KMS-11 (cell line): ENCODE results near the gene CORO2B.

Experiments
- H2AFZ ChIP-seq: fragments of 200-600 bp; sonication (generic); 2 replicates; pipeline ENCODE4 v1.6.1; 2016; ENCODE audit warnings: antibody characterized with exemption, mixed run types, low read depth
- H3K27ac ChIP-seq: fragments of 200-600 bp; sonication (generic); 2 replicates; pipeline ENCODE4 v1.6.1; 2016; ENCODE audit warnings: mild to moderate bottlenecking, mixed run types
- H3K27me3 ChIP-seq: fragments of 200-600 bp; sonication (generic); 2 replicates; pipeline ENCODE4 v1.6.1; 2017; ENCODE audit warnings: mild to moderate bottlenecking, low read depth, mixed run types, moderate library complexity; ENCODE audit not compliant: insufficient read depth
- H3K36me3 ChIP-seq: fragments of 200-600 bp; sonication (generic); 2 replicates; pipeline ENCODE4 v1.6.1; 2017; ENCODE audit warnings: mild to moderate bottlenecking, mixed run types; ENCODE audit not compliant: insufficient read depth
- H3K4me1 ChIP-seq: fragments of 200-600 bp; sonication (generic); 2 replicates; pipeline ENCODE4 v1.6.1; 2016; ENCODE audit warnings: mild to moderate bottlenecking, low read depth, mixed run types; ENCODE audit not compliant: poor library complexity, severe bottlenecking
- H3K4me2 ChIP-seq: fragments of 200-600 bp; sonication (generic); 2 replicates; pipeline ENCODE4 v1.7.0; 2016; ENCODE audit warnings: mild to moderate bottlenecking, mixed run types
- H3K4me3 ChIP-seq: fragments of 200-600 bp; sonication (generic); IDR thresholded peaks from 2 replicates; pipeline ENCODE4 v1.6.1; 2017; ENCODE audit warnings: low read depth, low read length, mixed read lengths; ENCODE audit not compliant: insufficient read depth
- H3K79me2 ChIP-seq: fragments of 200-600 bp; sonication (generic); 2 replicates; pipeline ENCODE4 v1.6.1; 2016; ENCODE audit warnings: low read depth, mixed run types; ENCODE audit not compliant: insufficient read depth
- H3K9ac ChIP-seq: fragments of 200-600 bp; sonication (generic); 2 replicates; pipeline ENCODE4 v1.6.1; 2016; ENCODE audit warnings: mild to moderate bottlenecking, mixed run types
- H4K20me1 ChIP-seq: fragments of 200-600 bp; sonication (generic); 2 replicates; pipeline ENCODE4 v1.6.1; 2016; ENCODE audit warnings: mild to moderate bottlenecking, mixed run types; ENCODE audit not compliant: insufficient read depth
- CTCF ChIP-seq: fragments of 200-600 bp; sonication (generic); conservative IDR thresholded peaks from 2 replicates; pipeline ENCODE4 v1.6.1; 2017; ENCODE audit warnings: low read depth, mild to moderate bottlenecking, antibody characterized with exemption, low read length, moderate library complexity, mixed read lengths

The CORO2B gene

GRCh38 chr15:68593828-68594532, 15.2 kb downstream of the CORO2B start:
- Histone ChIP-seq H4K20me1 (no peaks in the 10 kb centered on the region), H3K9ac (no peak overlapping the region), H3K79me2 (no peaks in the 10 kb centered on the region), H3K4me1 (no peaks in the 10 kb centered on the region), H3K4me2 (no peak overlapping the region), H2AFZ (no peak overlapping the region), H3K27me3 (no peaks in the 10 kb centered on the region), H3K36me3 (no peaks in the 10 kb centered on the region), H3K4me3 (no peak overlapping the region), H3K27ac (no peak overlapping the region)
- TF ChIP-seq CTCF, result no peak

- Histone ChIP-seq H3K27me3 (no peaks in the 10 kb centered on the region), H3K9ac (no peak overlapping the region), H4K20me1 (no peaks in the 10 kb centered on the region), H3K4me2 (no peak overlapping the region), H3K36me3 (no peaks in the 10 kb centered on the region), H2AFZ (no peak overlapping the region), H3K4me3 (no peak overlapping the region), H3K79me2 (no peaks in the 10 kb centered on the region), H3K27ac (no peak overlapping the region), H3K4me1 (no peaks in the 10 kb centered on the region)
- no peak for TF ChIP-seq CTCF
Measured at GRCh38 chr15:68594533-68595259, 15.9 kb downstream of the CORO2B start.

GRCh38 chr15:68595260-68595564, 16.4 kb downstream of the CORO2B start:
- H3K79me2 ChIP-seq, result no peaks in the 10 kb centered on the region
- H3K4me1 ChIP-seq, result no peaks in the 10 kb centered on the region
- no peaks in the 10 kb centered on the region for H4K20me1 ChIP-seq
- no peak for TF ChIP-seq CTCF
- no peak overlapping the region for H2AFZ ChIP-seq
- no peak overlapping the region for H3K4me3 ChIP-seq
- no peak overlapping the region for H3K27ac ChIP-seq
- H3K36me3 ChIP-seq, result no peaks in the 10 kb centered on the region
- H3K27me3 ChIP-seq, result no peaks in the 10 kb centered on the region
- no peak overlapping the region for H3K9ac ChIP-seq
- H3K4me2 ChIP-seq, result no peak overlapping the region

- H3K27ac ChIP-seq, result no peak overlapping the region
- H4K20me1 ChIP-seq, result no peaks in the 10 kb centered on the region
- no peak overlapping the region for H3K4me3 ChIP-seq
- no peaks in the 10 kb centered on the region for H3K79me2 ChIP-seq
- H3K36me3 ChIP-seq, result no peaks in the 10 kb centered on the region
- no peaks in the 10 kb centered on the region for H3K27me3 ChIP-seq
- no peak overlapping the region for H3K9ac ChIP-seq
- TF ChIP-seq CTCF, result no peak
- H3K4me1 ChIP-seq, result no peaks in the 10 kb centered on the region
- no peak overlapping the region for H2AFZ ChIP-seq
- no peak overlapping the region for H3K4me2 ChIP-seq
Measured at GRCh38 chr15:68595761-68596160, 17.0 kb downstream of the CORO2B start.
